Esophagus squamous epithelium (tissue), 4 donors: ENCODE results near the gene CTSW.

ENCODE experiments used
- CTCF ChIP-seq, 6 experiments: fragments of 450-650 bp in 4 of 6; fragments of 200-600 bp in 2 of 6; sonication (generic) in 2 of 6; IDR thresholded peaks; one replicate each; pipeline ENCODE4 v1.5.1; 2016 to 2019; ENCODE audit warnings: antibody characterized with exemption in 6 of 6, mild to moderate bottlenecking in 4 of 6, moderate library complexity in 4 of 6
- POLR2A ChIP-seq, 4 donors: fragments of 450-650 bp; IDR thresholded peaks; one replicate each; pipeline ENCODE4 v1.6.1; 2017; ENCODE audit warnings: antibody characterized with exemption in 4 of 4, mild to moderate bottlenecking in 4 of 4, moderate library complexity in 3 of 4

GRCh38 chr11:65880844-65881421 is 1.3 kb downstream of the CTSW start:
- TF ChIP-seq POLR2A (IDR thresholded peaks at IDR 0.05): no peak
- TF ChIP-seq CTCF (IDR thresholded peaks at IDR 0.05): no peak
